Colon (tissue), 2 donors: ENCODE results near the gene TUBB4B.

ENCODE experiments used
- FAIRE-seq: peaks from 2 replicates; lab custom pipeline; 2012; peaks lifted over from hg19 to GRCh38; lab: Jason Lieb, UNC
- donor health status: control.
- donor health status: control.

Gene TUBB4B

GRCh38 chr9:137272241-137273094 is 31.4 kb downstream of the TUBB4B start:
- FAIRE-seq, result no peak

GRCh38 chr9:137273095-137273490 is 32.0 kb downstream of the TUBB4B start:
- FAIRE-seq, result no peak

DNA sequence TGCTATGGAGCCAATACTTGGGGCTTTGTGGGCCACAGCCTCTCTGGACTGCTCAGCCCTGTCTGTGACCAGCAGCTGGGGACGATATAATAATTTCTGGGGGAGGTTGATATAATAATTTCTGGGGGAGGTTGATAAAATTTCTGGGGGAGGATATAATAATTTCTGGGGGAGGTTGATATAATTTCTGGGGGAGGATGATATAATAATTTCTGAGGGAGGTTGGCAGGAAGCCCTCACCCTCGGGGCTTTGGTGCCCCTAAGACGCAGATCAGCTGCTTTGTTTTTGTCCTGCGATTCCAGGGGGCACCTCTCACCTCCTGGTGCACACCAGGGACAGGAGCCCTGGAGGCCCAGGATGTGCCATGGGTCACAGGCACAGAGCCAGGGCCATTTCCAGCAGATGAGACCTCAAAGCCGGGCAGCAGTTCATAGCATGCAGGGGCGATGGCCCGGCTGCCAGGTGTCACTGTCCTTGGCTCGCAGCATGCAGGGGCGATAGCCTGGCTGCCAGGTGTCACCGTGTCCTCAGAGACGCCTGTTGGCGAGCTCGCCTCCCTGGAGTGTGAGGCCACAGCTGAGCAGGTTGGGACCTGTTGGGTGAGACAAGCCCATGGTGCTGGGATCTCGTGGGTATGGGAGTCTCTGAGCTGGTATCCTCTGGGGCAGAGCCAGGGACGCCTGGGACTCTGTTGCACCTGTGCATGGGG is 32.7 kb downstream of the TUBB4B start:
- no peak for FAIRE-seq

GRCh38 chr9:137275203-137275587 is 34.1 kb downstream of the TUBB4B start:
- FAIRE-seq, result no peak

DNA sequence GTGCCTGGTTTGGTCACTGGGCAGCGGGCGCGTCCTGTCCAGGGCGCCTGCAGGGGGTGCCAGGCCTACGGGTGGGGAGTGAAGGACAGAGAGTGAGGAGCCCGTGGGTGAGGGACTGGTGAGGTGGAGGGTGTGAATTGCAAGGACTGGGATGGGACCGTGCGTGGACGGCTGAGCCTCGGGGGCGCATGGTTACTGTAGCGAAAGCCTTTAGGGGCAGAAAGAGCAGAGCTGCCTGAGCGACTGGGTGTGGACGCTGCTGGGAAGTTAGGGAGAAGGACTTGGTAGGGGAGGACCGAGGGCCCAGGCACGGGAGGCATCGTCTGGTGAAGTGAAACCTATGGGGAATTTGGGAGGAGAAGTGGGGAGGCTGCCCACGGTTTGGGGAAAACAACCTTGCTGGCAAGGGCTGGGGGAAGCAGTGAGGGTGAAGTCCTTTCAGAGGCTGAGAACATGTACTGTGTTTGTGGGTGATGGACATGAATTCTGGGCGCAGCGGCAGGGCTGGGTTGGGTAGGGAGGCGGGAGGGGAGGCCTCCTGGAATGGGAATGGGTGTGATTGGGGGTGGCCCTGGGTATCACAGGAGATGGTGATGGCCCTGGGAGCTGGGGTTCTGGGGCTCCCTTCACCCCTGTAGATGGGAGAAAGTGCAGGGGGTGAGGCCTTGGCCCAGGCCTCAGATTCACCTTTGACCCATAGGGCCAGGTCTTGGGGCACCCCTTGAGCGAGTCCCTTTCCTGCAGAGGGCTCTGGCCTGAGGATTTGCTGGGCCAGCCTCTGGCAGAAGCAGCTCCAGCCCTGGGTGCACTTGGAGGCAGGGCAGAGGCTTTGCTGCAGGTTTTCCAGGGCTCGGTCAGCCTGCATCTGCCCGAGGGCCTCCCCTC is 34.7 kb downstream of the TUBB4B start:
- FAIRE-seq, result no peak

DNA sequence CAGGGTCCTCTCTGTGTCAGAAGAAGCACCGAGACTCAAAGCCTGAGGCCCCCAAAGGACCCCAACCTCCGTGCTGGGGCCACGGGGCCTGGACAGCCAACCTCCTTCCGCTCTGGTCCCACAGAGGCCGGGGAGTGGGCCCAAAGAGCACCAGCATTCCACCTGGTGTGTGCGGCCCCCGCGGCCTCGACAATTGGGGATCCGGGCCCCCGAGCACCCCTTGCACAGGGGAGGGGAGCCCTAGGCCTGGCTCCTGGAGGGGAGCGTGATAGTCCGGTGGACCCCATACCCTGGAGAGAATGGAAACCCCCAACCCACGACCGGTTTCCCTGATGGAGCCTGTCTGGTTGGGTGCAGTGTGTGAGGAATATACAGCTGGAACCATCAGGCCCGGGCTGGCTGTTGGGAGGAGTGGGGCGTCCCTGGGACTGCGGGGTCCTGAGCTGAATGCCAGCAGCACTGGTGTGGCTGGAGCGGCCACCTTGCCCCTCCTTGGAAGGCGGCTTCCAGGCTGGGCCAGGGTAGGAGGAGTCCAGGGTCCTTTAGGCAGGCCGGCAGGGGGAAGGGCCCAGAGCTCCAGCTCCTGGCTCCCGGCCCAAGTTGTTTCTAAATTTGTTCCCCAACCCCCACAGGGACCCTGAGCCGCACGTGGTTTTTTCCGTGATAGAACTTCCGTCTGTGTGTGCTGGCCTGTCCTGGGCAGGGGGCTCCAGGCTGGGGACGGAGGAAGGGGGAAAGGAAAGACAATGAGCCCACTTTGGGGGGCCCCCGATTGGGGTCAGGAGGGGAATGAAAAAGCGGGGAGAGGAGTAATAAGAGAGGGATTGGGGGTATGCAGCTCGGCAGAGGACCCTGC is 35.6 kb downstream of the TUBB4B start:
- FAIRE-seq, result no peak

DNA sequence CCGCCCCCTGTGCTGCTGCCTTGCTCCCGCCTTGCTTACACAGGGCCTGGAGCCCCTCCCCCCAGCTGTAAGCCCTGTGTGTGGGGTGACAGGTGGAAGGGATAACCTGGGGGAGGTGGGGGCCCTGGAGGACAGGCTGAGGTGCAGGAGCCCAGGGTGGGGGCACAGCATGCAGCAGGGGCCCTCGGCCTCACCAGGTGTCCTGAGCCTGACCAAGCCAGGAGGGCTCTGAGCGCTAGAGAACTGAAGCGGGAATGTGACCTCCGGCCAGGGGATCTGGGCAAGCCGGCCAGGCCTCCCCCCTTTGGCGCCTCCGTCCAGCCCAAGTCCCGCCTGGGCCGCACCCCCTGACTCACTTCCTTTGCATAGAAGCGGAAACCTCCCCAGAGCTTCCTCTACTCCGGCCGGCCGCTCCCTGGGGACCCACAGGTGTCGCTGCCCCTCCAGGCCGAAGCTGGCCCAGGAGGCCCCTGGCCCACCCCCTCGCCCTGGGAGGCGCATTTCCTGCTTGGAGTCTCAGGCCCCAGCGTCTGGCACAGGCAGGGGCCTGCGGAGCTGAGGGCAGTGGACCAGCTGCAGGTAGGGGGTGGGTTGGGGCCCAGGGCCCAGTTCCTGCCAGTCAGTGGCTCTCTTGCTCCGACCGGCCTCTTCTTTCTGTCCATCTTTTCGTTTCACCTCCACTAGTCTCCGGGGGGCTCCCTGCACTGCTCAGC is 36.4 kb downstream of the TUBB4B start, which contains the start of gene TOR4A:
Gene TOR4A (plus strand): TSS at position 398 of the 713 bp plus-strand sequence. CDS start 964 bp downstream, outside the sequence.
- FAIRE-seq, result no peak

GRCh38 chr9:137278061-137278701 is 37.1 kb downstream of the TUBB4B start:
- no peak for FAIRE-seq

DNA sequence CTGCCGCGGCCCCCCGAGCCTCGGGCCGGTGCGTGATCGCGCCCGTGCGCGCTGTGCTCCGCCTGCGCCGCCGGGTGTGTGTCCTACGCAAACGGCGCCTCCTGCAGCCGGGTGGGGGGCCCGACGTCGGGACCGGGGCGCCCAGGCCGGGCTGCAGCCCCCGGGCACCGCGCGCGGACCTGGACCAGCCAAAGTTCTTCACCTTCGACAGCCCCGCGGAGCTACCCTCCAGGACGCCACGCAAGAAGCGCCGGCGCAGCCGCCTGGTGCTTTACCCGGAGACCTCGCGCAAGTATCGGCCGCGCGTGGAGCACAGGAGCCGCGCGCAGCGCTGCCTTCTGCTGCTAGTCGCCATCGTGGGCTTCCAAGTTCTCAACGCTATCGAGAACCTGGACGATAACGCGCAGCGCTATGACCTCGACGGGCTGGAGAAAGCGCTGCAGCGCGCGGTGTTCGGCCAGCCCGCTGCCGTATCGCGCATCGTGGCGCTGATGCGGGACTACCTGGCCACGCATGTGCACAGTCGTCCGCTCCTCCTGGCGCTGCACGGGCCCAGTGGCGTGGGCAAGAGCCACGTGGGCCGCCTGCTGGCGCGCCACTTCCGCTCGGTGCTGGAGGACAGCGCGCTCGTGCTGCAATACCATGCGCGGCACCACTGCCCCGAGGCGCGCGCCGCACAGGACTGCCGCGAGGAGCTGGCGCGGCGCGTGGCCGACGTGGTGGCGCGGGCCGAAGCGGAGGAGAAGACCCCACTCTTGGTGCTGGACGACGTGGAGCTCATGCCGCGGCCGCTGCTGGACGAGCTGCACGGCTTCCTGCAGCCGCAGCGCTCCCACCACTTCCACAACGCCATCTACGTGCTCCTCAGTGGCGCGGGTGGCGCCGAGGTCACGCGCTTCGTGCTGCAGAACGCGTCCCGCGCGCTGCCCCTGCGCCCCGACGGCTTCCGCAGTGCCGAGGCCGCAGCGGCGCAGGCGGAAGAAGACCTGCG is 37.9 kb downstream of the TUBB4B start:
- no peak for FAIRE-seq

- FAIRE-seq, result no peak
These were observed 38.8 kb downstream of the TUBB4B start for GRCh38 chr9:137279741-137280473.

- no peak for FAIRE-seq
These were observed 39.6 kb downstream of the TUBB4B start for GRCh38 chr9:137280474-137281344.

- no peak for FAIRE-seq
These were observed 40.4 kb downstream of the TUBB4B start for GRCh38 chr9:137281345-137282116.

GRCh38 chr9:137286975-137287383 is 45.9 kb downstream of the TUBB4B start:
- no peak for FAIRE-seq

- FAIRE-seq, result no peak
These were observed 52.0 kb downstream of the TUBB4B start for GRCh38 chr9:137293094-137293481.
